Subcutaneous preadipocyte (primary cell): ENCODE results near the gene LGALS1. TPM values are rescaled to one million over a fixed set of nuclear protein-coding genes. Genes with fewer than 3 reads are reported as not detected.

ENCODE experiments used
- small RNA-seq: library from RNA; depleted of rRNA; stranded (forward); fragments of <200 nt; gene quantifications from one replicate; pipeline ENCODE3, GENCODE V24; 2012
- total RNA-seq: library from RNA; depleted of rRNA; stranded (reverse); fragments of >200 nt; gene quantifications from 2 replicates; pipeline ENCODE4 v1.2.3, GENCODE V29; 2012

LGALS1 gene
- 3,847 and 6,336 TPM in 2 replicates for total RNA-seq

DNA sequence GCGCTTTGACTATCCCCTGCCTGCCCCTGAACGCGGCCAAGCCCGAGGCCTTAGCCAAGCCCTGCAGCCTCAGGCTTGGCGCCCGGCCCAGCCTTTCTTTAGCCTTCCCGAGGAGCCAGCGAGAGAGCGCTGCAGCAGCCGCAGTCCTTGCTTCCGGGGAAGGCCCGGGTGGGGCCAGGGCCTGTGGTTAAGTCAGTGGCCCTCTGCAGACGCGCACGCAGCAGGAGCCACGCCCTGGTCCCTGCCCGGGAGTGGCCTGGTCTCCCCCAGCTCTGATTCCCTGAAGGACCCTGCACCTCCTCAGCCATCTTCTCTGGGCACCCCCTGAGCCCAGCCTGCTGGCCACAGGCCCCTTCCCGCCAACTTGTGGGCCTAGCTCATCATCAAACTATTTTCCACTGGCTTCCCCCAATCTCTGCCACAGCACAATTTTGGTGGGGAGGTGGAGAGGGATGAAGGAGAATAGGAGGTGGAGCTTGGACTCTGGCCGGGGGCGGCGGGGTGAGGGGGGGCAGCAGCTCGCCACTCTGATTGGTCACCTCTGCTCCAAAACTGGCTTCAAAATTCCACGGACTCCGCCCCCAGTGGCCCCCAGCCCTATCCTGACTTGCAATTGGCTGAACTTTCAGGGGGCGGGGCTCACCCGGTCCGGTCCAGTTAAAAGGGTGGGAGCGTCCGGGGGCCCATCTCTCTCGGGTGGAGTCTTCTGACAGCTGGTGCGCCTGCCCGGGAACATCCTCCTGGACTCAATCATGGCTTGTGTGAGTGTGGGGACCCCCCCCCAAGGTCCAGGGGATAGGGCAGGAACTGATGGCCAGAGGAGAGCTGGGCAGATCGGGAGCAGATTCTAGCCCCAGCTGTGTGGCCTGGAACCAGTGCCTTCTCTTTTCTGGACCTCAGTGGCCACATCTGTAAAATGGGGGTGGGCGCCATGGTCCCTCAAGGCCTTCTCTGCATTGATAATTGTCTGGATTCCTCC is at the start of gene LGALS1:
Gene LGALS1 (plus strand): TSS at position 686 of the 979 bp plus-strand sequence. CDS start 67 bp downstream, at position 753.

GRCh38 chr22:37639070-37639760 is 36.2 kb upstream of the LGALS1 start, which contains the start of gene SH3BP1:
SH3BP1 (plus strand) TSS chr22:37639669; CDS start chr22:37639788, 119 bp downstream.

GRCh38 chr22:37658133-37659065 is 17.0 kb upstream of the LGALS1 start, which contains the start of gene PDXP:
PDXP (plus strand) TSS chr22:37658723; CDS start chr22:37658783, 60 bp downstream.

DNA sequence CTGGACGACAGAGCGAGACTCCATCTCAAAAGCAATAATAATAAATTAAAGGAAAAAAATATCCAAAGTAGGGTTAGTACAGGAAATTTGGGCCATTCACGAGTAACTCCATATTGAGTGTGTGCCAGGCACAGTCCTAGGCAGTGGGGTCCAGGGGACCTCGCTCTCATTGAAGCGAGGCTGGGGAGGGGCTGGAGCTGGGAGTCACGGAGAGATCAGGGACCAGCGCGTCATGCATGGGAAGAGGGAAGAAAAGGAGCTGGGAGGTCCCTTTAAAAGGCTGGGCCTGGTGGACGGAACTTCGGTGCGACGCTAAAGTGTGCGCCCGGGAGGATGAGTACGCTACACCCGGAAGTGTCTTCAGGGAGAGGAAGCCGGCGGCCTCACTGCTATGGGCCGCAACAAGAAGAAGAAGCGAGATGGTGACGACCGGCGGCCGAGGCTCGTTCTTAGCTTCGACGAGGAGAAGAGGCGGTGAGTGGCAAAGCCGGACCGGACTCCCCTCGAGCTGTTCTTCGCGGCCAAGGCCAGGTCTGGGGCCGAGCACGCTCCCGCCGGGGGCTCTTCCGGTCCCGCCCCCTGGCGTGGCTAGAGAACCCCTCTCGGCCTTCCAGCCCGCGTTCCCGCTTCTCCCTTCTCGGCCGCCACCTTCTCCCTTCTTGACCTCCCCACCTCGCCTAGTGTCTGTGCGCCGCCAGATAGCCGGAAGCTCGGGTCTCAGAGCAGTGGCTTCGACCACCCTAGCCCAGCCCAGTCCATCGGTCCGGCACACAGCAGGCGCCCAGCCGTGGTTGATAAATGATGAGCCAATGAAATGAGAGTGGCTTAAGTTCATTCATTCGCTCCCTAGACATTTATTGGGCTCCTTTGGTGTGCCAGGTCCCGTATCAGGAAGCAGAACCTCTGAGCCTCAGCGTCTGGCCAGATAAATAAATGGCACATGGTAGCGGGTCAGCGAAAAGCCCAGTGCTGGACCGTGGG is 10.9 kb downstream of the LGALS1 start, which contains the start of gene NOL12:
Gene NOL12 (plus strand): TSS at position 342 of the 981 bp plus-strand sequence. CDS start 50 bp downstream, at position 392.

DNA sequence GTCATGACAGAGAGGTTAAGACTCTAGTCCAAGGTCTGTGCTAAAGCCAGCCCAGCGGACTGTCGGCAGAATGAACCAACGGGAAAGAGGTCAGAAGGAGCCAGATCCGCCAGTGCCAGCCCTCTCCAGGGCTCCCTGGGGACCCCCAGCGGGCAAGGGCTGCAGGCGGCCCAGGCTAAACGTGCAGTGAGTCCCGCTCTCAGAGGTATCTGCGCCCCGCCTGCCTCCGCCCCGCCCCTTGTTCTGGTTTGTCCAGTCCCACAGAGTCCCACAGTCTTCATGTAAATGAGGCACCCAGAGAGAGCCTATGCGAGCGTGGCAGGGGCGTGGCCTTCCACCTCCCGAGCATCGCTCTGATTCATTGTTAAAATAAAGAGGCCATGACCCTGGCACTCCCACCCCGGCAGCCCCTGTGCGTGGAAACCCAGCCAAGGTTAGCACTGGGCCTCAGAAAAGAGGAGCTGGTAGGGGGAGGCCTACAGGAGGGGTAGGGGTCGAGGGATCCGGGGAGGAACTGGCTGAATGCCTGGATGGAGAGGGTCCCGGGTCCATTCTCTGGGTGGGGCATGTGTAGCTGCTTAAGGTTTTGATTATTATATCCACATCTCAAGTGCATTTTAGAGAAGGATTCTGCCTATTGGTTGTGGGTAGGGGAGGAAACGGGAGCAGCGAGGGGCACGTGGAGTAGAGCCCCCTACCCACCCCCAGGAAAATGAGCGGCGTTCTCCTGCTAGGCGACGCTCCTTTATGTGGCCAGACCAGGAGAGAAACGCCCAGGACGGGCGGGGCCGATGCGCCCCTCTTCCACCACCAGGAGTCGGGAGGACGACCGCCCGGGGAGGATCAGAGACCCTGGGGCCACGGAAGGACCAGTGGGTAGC is 21.5 kb downstream of the LGALS1 start, which contains the start of gene TRIOBP:
Gene TRIOBP (plus strand): TSS at position 392 of the 881 bp plus-strand sequence. CDS start 4,318 bp downstream, outside the sequence.

Small RNA genes within 50 kb of the gene (small RNA-seq; reads per million reads assigned to genes)
- not detected for gene RN7SL385P

Other genes with a start within 250 kb of the LGALS1 start
- 0.59 TPM in 1 of 2 replicates, not detected in the other for gene ELFN2, start 248.2 kb upstream of the LGALS1 start, total RNA-seq
- 0.59 TPM in 1 of 2 replicates, not detected in the other for gene MFNG, start 189.3 kb upstream of the LGALS1 start, total RNA-seq
- gene CARD10, start 156.2 kb upstream of the LGALS1 start, total RNA-seq: 17.3 and 32.1 TPM in 2 replicates
- gene CDC42EP1, start 115.2 kb upstream of the LGALS1 start, total RNA-seq: 23.9 and 26.5 TPM in 2 replicates
- gene LGALS2, start 95.5 kb upstream of the LGALS1 start, total RNA-seq: not detected in 2 replicates
- gene GGA1, start 66.8 kb upstream of the LGALS1 start, total RNA-seq: 35.6 and 58.8 TPM in 2 replicates
- gene SH3BP1, start 36.0 kb upstream of the LGALS1 start, total RNA-seq: 7.0 and 12.3 TPM in 2 replicates
- gene PDXP, start 16.9 kb upstream of the LGALS1 start, total RNA-seq: 10.7 and 16.0 TPM in 2 replicates
- 20.2 and 27.0 TPM in 2 replicates for gene NOL12, start 10.7 kb downstream of the LGALS1 start, total RNA-seq
- gene TRIOBP, start 21.4 kb downstream of the LGALS1 start, total RNA-seq: 191 and 224 TPM in 2 replicates
- 34.2 and 45.0 TPM in 2 replicates for gene GCAT, start 132.3 kb downstream of the LGALS1 start, total RNA-seq
- gene GALR3, start 147.7 kb downstream of the LGALS1 start, total RNA-seq: not detected in 2 replicates
- gene ANKRD54, start 168.7 kb downstream of the LGALS1 start, total RNA-seq: 28.7 and 37.1 TPM in 2 replicates
- 356 and 358 TPM in 2 replicates for gene EIF3L, start 173.8 kb downstream of the LGALS1 start, total RNA-seq
- 34.5 and 65.7 TPM in 2 replicates for gene MICALL1, start 230.7 kb downstream of the LGALS1 start, total RNA-seq